NCI-H1436 (cell line): ENCODE results near the gene AUTS2.
A peak's percentile ranks its signal among the peaks of the same experiment; 100 is the strongest.

ENCODE experiments used
- DNase-seq: peaks from one replicate; lab custom pipeline; 2025; lab: John Stamatoyannopoulos, UW

Gene AUTS2

GRCh38 chr7:70132852-70133690 lies 534.8 kb downstream of the AUTS2 start:
- no peak for DNase-seq

- DNase-seq = peak; percentile 21
These were observed 535.9 kb downstream of the AUTS2 start for GRCh38 chr7:70134029-70134770.

GRCh38 chr7:70135656-70136055 lies 537.4 kb downstream of the AUTS2 start:
- DNase-seq = no peak

- no peak for DNase-seq
These were observed 538.9 kb downstream of the AUTS2 start for GRCh38 chr7:70137126-70137525.

- DNase-seq = no peak
These were observed 544.1 kb downstream of the AUTS2 start for GRCh38 chr7:70142247-70142932.

- DNase-seq = peak; percentile 35
These were observed 545.1 kb downstream of the AUTS2 start for GRCh38 chr7:70143075-70144044.

- no peak for DNase-seq
These were observed 550.7 kb downstream of the AUTS2 start for GRCh38 chr7:70148997-70149396.

GRCh38 chr7:70152313-70152712 lies 554.0 kb downstream of the AUTS2 start:
- no peak for DNase-seq

- DNase-seq = no peak
These were observed 555.7 kb downstream of the AUTS2 start for GRCh38 chr7:70153933-70154332.

GRCh38 chr7:70154521-70155180 lies 556.4 kb downstream of the AUTS2 start:
- no peak for DNase-seq

GRCh38 chr7:70156057-70156456 lies 557.8 kb downstream of the AUTS2 start:
- DNase-seq = no peak

- no peak for DNase-seq
These were observed 560.8 kb downstream of the AUTS2 start for GRCh38 chr7:70159121-70159520.

- DNase-seq = no peak
These were observed 567.3 kb downstream of the AUTS2 start for GRCh38 chr7:70165477-70166170.

- DNase-seq = no peak
These were observed 573.2 kb downstream of the AUTS2 start for GRCh38 chr7:70171369-70171920.

- no peak for DNase-seq
These were observed 578.9 kb downstream of the AUTS2 start for GRCh38 chr7:70177166-70177565.

GRCh38 chr7:70178211-70178610 lies 579.9 kb downstream of the AUTS2 start:
- no peak for DNase-seq

GRCh38 chr7:70178787-70179186 lies 580.5 kb downstream of the AUTS2 start:
- DNase-seq = no peak

GRCh38 chr7:70182521-70182920 lies 584.2 kb downstream of the AUTS2 start:
- no peak for DNase-seq

- DNase-seq = no peak
These were observed 585.0 kb downstream of the AUTS2 start for GRCh38 chr7:70183278-70183677.
